ENCODE measurements around the gene CXCL6. TPM values are rescaled to one million over a fixed set of nuclear protein-coding genes. Genes with fewer than 3 reads are reported as not detected.

Gene CXCL6
- total and polyA plus RNA-seq, 7 donors = 0.04 to 0.54 (median 0.14) TPM; not detected in 3

DNA sequence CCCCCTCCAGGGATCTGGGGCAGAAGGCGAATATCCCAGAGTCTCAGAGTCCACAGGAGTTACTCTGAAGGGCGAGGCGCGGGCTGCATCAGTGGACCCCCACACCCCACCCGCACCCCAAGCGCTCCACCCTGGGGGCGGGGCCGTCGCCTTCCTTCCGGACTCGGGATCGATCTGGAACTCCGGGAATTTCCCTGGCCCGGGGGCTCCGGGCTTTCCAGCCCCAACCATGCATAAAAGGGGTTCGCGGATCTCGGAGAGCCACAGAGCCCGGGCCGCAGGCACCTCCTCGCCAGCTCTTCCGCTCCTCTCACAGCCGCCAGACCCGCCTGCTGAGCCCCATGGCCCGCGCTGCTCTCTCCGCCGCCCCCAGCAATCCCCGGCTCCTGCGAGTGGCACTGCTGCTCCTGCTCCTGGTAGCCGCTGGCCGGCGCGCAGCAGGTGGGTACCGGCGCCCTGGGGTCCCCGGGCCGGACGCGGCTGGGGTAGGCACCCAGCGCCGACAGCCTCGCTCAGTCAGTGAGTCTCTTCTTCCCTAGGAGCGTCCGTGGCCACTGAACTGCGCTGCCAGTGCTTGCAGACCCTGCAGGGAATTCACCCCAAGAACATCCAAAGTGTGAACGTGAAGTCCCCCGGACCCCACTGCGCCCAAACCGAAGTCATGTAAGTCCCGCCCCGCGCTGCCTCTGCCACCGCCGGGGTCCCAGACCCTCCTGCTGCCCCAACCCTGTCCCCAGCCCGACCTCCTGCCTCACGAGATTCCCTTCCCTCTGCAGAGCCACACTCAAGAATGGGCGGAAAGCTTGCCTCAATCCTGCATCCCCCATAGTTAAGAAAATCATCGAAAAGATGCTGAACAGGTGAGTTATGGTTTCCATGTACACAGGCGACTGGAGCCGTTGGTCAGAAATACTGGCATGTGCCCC lies 32.9 kb downstream of the CXCL6 start, which contains the start of gene CXCL1:
Gene CXCL1 (plus strand): TSS at position 264 of the 926 bp plus-strand sequence. CDS start 78 bp downstream, at position 342.
- peak; percentile 36 to 61 for DNase-seq
- WGBS, 3 donors = 6 to 9% (median 6%) methylated on average over 47 to 61 of the region's 61 CpGs
- no peaks in the 10 kb centered on the region for H3K9me3 ChIP-seq
- peaks cover 0 to 10% (median 10%) of the 10 kb centered on the region in 3 donors for H3K27me3 ChIP-seq (ENCODE audit: insufficient read depth in 3 of 3, low read length in 2 of 3)
- H3K4me1 ChIP-seq = no peaks in the 10 kb centered on the region
- no peak for TF ChIP-seq CTCF (IDR thresholded peaks at IDR 0.05)
- intact Hi-C loops (cut with DNase I) = no loop called here
- H3K4me3 ChIP-seq = peak within 1 kb of the TSS; percentile 67
- no peaks in the 10 kb centered on the region for H3K36me3 ChIP-seq (ENCODE audit: insufficient read depth in 1 of 2, low read depth in 1 of 2)
- H3K27ac ChIP-seq = peak within 1 kb of the TSS; percentile 30
- ATAC-seq = peak; percentile 27 to 58 (median 44)

GRCh38 chr4:73870260-73870659 lies 33.8 kb downstream of the CXCL6 start:
- H3K27ac ChIP-seq = no peak overlapping the region
- peaks cover 0 to 10% (median 10%) of the 10 kb centered on the region in 3 donors for H3K27me3 ChIP-seq (ENCODE audit: insufficient read depth in 3 of 3, low read length in 2 of 3)
- intact Hi-C loops (cut with DNase I) = no loop called here
- ATAC-seq (no peak), DNase-seq (no peak)
- H3K4me3 ChIP-seq = peak overlapping the region; percentile 67
- H3K36me3 ChIP-seq (ENCODE audit: insufficient read depth in 1 of 2, low read depth in 1 of 2) = no peaks in the 10 kb centered on the region
- WGBS, 3 donors = 50 to 68% (median 63%) methylated on average over 3 of the region's 3 CpGs
- no peak for TF ChIP-seq CTCF (IDR thresholded peaks at IDR 0.05)
- H3K4me1 ChIP-seq = no peaks in the 10 kb centered on the region
- H3K9me3 ChIP-seq = no peaks in the 10 kb centered on the region

DNA sequence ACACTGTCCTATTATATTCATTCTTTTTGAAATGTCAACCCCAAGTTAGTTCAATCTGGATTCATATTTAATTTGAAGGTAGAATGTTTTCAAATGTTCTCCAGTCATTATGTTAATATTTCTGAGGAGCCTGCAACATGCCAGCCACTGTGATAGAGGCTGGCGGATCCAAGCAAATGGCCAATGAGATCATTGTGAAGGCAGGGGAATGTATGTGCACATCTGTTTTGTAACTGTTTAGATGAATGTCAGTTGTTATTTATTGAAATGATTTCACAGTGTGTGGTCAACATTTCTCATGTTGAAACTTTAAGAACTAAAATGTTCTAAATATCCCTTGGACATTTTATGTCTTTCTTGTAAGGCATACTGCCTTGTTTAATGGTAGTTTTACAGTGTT lies 34.3 kb downstream of the CXCL6 start:
- Histone ChIP-seq H3K4me1 (no peaks in the 10 kb centered on the region), H3K4me3 (peak overlapping the region; percentile 67), H3K27ac (no peak overlapping the region), H3K27me3 (ENCODE audit: insufficient read depth in 3 of 3, low read length in 2 of 3) (peaks cover 0 to 10% (median 10%) of the 10 kb centered on the region in 3 donors), H3K36me3 (ENCODE audit: insufficient read depth in 1 of 2, low read depth in 1 of 2) (no peaks in the 10 kb centered on the region), H3K9me3 (no peaks in the 10 kb centered on the region)
- ATAC-seq (no peak), DNase-seq (no peak)
- intact Hi-C loops (cut with DNase I) = no loop called here
- TF ChIP-seq CTCF (IDR thresholded peaks at IDR 0.05) = no peak
- WGBS, 3 donors = 79 to 92% (median 84%) methylated on average over 1 of the region's 1 CpG

DNA sequence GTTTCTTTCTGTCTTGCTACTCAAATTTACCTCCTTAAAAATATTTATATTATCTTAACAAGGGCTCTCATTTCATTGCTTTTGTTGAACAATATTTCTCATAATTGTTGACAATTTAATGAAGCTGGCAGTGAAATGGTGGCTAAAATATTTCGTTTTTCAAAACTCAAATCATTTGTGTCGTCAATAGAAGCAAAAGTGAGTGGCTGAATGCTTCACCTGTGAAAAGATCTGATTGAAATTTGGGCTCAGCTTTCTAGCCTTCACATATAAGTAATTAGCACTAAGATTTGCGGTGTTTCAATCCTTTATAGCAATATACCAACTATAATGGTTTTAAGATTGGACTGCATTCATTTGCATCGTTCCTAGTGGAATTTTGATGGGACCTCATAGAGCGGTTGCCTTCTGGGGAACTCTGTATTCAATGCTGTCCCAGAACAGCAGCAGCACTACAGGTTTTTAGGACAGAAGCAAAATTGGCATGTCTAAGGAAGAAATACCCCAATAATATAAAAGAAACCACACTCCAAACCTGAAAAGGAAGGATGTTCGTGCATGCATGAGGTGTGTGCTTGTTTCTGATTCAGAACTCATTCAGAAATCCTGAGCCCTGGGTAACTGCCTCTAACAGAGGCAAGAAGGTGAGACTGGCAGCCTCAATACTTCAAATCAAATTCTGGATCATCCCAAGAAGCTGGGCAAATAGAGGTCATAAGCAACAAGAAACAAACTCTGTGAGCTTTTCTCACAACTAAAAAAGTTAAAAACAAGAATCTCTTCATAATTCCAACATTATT lies 35.2 kb downstream of the CXCL6 start:
- Histone ChIP-seq H3K4me1 (no peaks in the 10 kb centered on the region), H3K9me3 (no peaks in the 10 kb centered on the region), H3K27me3 (ENCODE audit: insufficient read depth in 3 of 3, low read length in 2 of 3) (peaks cover 0 to 10% (median 10%) of the 10 kb centered on the region in 3 donors), H3K36me3 (ENCODE audit: insufficient read depth in 1 of 2, low read depth in 1 of 2) (no peaks in the 10 kb centered on the region), H3K27ac (no peak overlapping the region), H3K4me3 (no peak overlapping the region)
- DNase-seq (no peak), ATAC-seq (no peak)
- no peak for TF ChIP-seq CTCF (IDR thresholded peaks at IDR 0.05)
- 86 to 89% (median 87%) methylated on average over 6 of the region's 6 CpGs for WGBS, 3 donors
- intact Hi-C loops (cut with DNase I) = no loop called here
